HG03139 (cell line): ENCODE results near the gene INTS6.

Experiments
- ATAC-seq: cut with Tn5 transposase; IDR thresholded peaks from one replicate; pipeline ENCODE4 v1.9.1; 2021; ENCODE audit not compliant: unreplicated experiment

Gene INTS6

GRCh38 chr13:51457086-51457815 lies 4.4 kb upstream of the INTS6 start:
- ATAC-seq: no peak

DNA sequence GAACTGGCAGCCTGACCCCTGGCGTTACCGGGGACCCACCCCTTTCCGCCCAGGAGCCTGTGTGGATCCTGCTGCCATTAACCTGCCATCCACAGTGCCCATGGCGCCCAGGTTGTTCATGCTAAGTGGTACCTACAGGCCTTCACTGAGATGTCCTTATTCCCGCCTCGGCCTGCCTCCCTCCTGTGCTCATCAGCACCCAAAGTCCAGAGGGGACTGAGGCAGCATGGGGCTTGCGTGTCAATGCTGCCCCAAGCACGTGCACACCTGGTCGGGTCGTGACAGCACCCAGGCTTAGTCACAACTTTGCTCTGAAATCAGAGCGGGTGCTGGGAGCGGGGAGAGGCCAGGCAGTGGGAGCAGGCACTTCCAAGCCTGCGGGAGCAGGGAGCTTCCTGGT lies 3.7 kb upstream of the INTS6 start:
- no peak for ATAC-seq

- ATAC-seq: no peak
These were observed 2.7 kb upstream of the INTS6 start for GRCh38 chr13:51455532-51455931.

- no peak for ATAC-seq
These were observed 1.3 kb upstream of the INTS6 start for GRCh38 chr13:51453959-51454703.

DNA sequence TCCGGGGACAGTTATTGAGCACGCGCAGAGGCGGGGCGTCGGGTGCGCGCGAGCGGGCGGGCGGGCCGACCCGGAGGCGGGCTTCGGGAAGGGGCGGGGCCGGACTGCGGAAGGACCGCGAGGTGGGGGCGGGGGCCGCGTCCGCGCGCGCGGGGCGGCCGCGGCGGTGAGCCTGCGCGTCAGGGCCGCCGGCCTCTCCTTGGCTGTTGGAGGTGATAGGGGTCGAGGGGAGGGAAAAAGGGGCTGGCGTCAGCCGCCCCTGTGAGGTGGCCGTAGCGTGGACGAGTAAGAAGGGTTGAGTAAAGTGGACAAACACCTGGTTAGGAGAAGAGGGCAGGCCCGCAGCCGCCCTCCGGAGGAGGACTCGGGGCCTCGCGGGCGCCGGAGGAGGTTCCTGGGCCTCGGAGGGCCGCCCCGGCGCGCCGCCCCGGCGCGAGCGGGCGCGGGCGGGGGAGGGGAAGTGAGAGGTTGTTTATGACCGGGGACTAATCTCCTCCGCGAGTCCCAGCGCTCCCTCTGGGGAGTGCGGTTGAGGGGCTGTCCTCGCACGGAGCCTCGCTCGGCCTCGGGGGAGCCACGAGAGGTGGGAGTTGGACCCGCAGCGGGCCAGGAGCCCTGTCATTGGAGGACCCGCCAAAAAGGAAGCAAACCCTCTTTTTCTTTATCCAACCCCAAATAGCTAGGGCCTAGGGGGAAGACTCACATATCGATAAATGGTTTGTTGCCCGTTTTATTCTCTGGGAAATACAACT lies 547 bp upstream of the INTS6 start:
- ATAC-seq: peak; percentile 33

DNA sequence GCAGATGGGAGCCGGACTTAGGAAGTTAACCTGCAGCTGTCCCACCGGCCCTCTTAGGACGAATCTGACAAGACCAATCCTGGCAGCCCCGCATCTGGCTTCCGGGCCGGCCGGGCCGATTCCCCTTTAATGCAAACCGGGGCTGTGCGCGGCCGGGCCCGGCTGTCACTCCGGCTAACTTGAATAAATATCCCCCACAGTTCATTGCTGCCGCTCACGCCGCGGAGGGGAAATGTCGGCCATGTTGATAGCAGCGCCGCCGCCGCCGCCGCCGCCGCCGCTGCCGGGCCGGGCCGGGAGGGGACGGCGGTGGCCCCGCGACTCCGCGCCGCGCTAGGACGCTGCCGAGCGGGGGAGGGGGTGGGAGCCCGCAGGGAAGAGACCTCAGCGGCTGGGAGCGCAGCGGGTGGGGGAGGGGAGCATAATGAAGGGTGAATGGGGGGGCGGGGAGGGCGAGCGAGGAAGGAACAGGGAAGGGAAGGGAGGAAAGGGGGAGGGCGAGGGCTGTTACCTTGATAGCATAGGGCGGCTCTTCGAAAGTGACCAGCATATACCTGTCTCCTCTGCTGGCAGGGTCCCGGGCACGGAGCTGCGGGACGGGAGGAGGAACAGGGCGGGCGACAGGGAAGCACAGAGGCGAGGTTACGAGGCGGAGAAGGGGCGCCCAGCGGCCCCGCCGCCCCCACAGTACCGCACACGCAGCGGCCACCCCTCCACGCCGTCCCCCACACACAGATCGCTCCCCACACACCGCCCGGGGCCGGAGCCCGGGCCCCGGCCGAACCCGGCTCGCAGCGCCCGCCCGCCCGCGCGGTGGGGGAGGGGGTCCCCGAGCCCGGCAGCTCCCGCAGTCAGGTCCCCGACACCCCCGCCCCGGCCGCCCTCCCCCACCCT lies 1.1 kb downstream of the INTS6 start:
- ATAC-seq: peak; percentile 28

DNA sequence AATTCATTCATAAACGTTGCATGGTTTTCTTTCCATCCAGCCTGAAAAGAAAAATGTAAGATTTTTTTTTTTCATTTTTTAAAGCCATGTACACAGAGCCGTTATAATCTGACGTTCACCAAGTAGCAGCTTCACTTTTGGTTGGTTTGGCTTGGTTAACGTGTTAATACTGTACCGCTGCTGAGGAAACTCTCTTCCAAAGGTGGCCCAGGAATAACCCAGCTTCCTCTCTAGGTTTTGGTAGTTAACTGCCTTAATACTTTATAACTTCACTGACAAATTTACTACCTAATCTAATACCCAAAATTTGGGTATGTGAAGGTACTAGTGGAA lies 1.7 kb downstream of the INTS6 start:
- ATAC-seq: no peak

DNA sequence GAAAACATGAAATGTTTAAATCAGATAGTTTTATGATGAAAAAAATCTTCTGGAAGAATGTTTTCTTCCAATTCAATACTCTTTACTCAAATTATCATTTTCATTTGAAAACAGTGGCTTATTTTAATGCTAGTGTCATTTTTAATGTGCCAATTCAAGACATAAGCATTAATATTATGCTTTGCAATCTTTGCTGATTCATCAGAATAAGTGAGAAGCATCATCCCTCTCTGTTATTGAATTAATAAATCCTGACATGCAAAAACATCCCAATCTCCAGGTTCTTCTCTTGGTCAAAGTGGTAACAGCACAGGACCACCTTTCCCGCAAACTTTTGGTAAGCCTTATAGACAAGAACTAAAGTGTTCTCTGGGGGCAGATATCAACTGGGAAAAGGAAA lies 3.8 kb downstream of the INTS6 start:
- no peak for ATAC-seq

- ATAC-seq: no peak
These were observed 7.9 kb downstream of the INTS6 start for GRCh38 chr13:51444922-51445321.

DNA sequence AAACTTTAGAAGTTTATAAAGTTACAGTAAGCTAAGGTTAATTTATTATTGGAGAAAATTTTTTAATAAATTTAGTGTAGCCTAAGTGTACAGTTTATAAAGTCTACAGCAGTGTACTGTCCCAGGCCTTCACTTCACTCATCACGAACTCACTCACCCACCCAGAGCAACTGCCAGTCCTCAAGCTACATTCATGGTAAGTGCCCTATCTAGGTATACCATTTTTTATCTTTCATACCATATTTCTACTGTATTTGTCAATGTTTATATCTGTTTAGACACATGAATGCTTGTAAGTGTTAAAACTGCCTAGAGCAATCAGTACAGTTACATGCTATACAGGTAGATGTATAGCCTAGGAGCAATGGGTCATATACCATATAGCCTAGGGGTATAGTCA lies 12.5 kb downstream of the INTS6 start:
- ATAC-seq: no peak

GRCh38 chr13:51437550-51438127 lies 15.2 kb downstream of the INTS6 start:
- no peak for ATAC-seq

- no peak for ATAC-seq
These were observed 17.7 kb downstream of the INTS6 start for GRCh38 chr13:51435002-51435578.

GRCh38 chr13:51432576-51432975 lies 20.3 kb downstream of the INTS6 start:
- ATAC-seq: no peak

DNA sequence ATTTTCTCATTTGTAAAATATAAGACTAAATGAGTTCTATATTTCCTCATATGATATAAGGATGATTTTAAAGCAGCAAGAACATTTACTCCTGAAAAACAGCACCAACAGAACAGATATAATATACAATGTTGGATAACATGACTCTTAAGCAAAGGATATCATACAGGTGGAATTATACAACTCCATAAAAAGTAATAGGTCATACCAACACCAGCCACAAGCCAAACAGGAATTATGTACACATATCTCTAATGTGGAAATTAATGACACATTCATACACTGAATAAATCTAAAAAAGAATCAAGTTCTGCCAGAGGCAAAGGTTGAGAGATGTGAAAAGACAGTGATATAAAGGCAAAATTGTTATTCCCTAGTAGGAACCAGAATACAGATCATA lies 25.9 kb downstream of the INTS6 start:
- ATAC-seq: no peak

- no peak for ATAC-seq
These were observed 27.3 kb downstream of the INTS6 start for GRCh38 chr13:51425410-51426042.

DNA sequence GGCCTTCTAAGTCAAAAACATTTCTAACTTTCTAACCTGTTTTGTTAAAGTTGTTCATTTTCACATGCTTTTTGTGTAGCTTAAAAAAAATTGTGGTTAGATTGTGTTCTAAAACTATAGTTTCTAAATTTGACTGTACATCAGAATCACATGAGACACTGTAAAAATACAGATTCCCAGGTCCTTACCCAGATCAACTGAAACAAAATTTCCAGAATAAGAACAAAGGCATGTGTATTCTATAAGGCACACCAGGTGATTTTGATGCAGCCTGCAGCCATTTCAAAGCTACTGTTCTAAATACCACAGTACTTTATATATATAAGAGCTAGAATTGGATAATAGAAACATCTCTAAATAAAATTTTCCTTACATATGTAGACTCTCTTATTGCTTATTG lies 29.1 kb downstream of the INTS6 start:
- no peak for ATAC-seq

GRCh38 chr13:51422484-51422883 lies 30.4 kb downstream of the INTS6 start:
- ATAC-seq: no peak

- no peak for ATAC-seq
These were observed 31.9 kb downstream of the INTS6 start for GRCh38 chr13:51420681-51421490.

- ATAC-seq: no peak
These were observed 33.7 kb downstream of the INTS6 start for GRCh38 chr13:51419001-51419636.
